IPS-18a (cell line): ENCODE results near the gene PLTP.
"Not testable (repeated sequence)": the region's sequence is repeated elsewhere in the genome, so short reads cannot be mapped to it uniquely, and the experiment has no call there.

Experiments used
- H3K27ac ChIP-seq: one replicate; pipeline ENCODE4 v1.5.1; 2013; ENCODE audit warnings: low read length
- H3K27me3 ChIP-seq: one replicate; pipeline ENCODE4 v1.6.1; 2013; ENCODE audit warnings: mild to moderate bottlenecking, low read length; ENCODE audit not compliant: control insufficient read depth, insufficient read depth
- H3K36me3 ChIP-seq: one replicate; pipeline ENCODE4 v1.6.1; 2013; ENCODE audit warnings: low read depth, low read length; ENCODE audit not compliant: control insufficient read depth
- H3K4me1 ChIP-seq: one replicate; pipeline ENCODE4 v1.6.1; 2013; ENCODE audit warnings: low read depth, low read length; ENCODE audit not compliant: control insufficient read depth
- H3K4me3 ChIP-seq: one replicate; pipeline ENCODE4 v1.5.1; 2013; ENCODE audit warnings: low read length
- H3K9ac ChIP-seq: one replicate; pipeline ENCODE4 v1.6.1; 2013; ENCODE audit warnings: mild to moderate bottlenecking, low read length, moderate library complexity
- H3K9me3 ChIP-seq: one replicate; pipeline ENCODE4 v1.6.1; 2013; ENCODE audit warnings: low read depth, low read length; ENCODE audit not compliant: control insufficient read depth

PLTP gene

DNA sequence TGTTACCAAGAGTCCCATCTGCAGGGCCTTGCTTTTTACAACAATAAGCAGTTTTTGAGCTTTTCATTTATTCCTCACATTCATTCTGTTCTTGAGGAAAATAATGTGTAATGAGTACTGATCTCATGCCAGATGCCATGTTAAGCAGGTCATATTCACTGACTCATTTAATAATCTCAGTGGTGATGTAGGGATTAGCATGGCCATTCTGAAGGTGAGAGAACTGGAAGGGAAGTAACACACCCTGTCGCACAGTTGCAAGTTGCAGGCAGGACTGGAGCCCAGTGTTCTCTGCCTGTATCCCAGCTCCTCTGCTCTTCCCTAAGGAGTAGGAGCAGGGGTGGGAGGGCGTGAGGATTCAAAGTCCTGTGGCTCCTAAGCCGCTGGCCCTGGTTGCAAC is 28.1 kb upstream of the PLTP start:
- Histone ChIP-seq H3K9ac (no peak overlapping the region), H3K9me3 (no peaks in the 10 kb centered on the region), H3K36me3 (peaks cover 51% of the 10 kb centered on the region), H3K4me3 (no peak overlapping the region), H3K27me3 (no peaks in the 10 kb centered on the region), H3K4me1 (peaks cover 27% of the 10 kb centered on the region), H3K27ac (no peak overlapping the region)

DNA sequence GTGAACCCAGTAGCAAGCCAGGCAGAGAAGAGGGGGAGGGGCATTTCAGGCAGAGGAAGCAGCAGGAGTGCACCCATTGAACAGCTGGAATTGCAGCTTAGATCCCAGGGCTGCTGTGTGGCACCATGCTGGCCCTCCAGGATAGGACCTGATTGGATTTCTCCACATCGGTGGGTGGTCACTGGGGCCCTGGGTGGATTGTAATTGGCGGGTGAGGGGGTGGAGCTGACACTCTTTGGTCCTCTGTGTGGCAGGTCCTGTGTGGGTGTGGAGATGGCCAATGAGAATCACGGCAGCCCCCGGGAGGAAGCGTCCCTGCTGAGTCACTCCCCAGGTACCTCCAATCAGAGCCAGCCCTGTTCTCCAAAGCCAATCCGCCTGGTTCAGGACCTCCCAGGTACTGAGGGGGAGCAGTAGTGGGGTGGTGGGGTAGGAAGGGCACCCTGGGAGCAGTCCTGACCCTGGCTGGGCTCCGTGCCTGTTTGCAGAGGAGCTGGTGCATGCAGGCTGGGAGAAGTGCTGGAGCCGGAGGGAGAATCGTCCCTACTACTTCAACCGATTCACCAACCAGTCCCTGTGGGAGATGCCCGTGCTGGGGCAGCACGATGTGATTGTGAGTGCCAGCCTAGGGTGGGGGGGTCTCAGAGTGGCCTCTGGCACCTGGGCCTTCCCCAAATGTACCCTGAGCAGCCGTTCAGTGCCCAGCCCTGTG is 26.9 kb upstream of the PLTP start:
- no peaks in the 10 kb centered on the region for H3K9me3 ChIP-seq

GRCh38 chr20:45937765-45938164 is 25.8 kb upstream of the PLTP start:
- Histone ChIP-seq H3K36me3 (peaks cover 29% of the 10 kb centered on the region), H3K27ac (no peak overlapping the region)

More for the DNA sequence above, 26.9 kb upstream of the PLTP start:
- Histone ChIP-seq H3K9ac (no peak overlapping the region), H3K36me3 (peaks cover 39% of the 10 kb centered on the region), H3K4me3 (no peak overlapping the region), H3K4me1 (peaks cover 27% of the 10 kb centered on the region), H3K27ac (no peak overlapping the region), H3K27me3 (no peaks in the 10 kb centered on the region)

DNA sequence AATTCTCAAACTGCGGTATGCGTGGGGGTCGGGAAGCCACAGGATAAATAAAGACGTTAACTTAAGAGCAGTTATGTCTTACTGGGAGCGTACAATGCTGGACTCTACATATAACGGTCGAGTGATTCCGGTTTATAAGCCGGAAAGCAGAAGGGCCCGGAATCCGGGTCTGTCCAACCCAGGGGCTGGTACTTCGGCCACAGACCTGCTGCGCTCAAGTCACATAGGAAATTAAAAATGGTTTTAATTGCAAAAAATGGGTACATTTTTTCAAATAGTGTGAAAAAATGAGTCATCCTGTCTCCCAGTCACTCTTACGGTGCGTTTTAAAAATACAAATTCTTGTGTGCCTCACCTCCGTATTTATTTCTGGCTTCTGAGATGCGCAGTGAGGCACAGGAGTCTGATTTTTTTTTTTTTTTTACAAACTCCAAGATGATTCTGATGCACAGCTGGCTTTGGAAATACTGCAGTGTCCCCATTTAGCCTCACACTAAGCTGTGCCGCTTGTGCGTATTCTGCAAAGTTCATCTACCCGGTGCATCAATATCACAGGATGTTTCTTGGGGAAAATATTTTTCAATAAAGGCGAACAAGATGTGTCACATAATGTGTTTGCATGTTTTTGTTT is 23.6 kb upstream of the PLTP start:
- Histone ChIP-seq H3K4me1 (peaks cover 32% of the 10 kb centered on the region), H3K27ac (peak overlapping the region; percentile 48), H3K36me3 (peaks cover 22% of the 10 kb centered on the region), H3K4me3 (peak overlapping the region; percentile 96), H3K9ac (peak overlapping the region; percentile 98), H3K27me3 (no peaks in the 10 kb centered on the region), H3K9me3 (no peaks in the 10 kb centered on the region)

More at GRCh38 chr20:45937765-45938164, 25.8 kb upstream of the PLTP start:
- Histone ChIP-seq H3K9ac (no peak overlapping the region), H3K4me1 (peaks cover 32% of the 10 kb centered on the region), H3K9me3 (no peaks in the 10 kb centered on the region), H3K27me3 (no peaks in the 10 kb centered on the region), H3K4me3 (no peak overlapping the region)

- no peaks in the 10 kb centered on the region for H3K27me3 ChIP-seq
- peak within 1 kb of the TSS; percentile 85 for H3K27ac ChIP-seq
- H3K9ac ChIP-seq = peak within 1 kb of the TSS; percentile 98
- peaks cover 32% of the 10 kb centered on the region for H3K4me1 ChIP-seq
- peaks cover 15% of the 10 kb centered on the region for H3K36me3 ChIP-seq
- peak within 1 kb of the TSS; percentile 96 for H3K4me3 ChIP-seq
- no peaks in the 10 kb centered on the region for H3K9me3 ChIP-seq
Measured at GRCh38 chr20:45934586-45935415, 22.8 kb upstream of the PLTP start, which contains the start of gene PCIF1. Gene PCIF1, plus strand, starts transcription at chr20:45934683. Its CDS starts 4,317 bp downstream, at chr20:45939000.

DNA sequence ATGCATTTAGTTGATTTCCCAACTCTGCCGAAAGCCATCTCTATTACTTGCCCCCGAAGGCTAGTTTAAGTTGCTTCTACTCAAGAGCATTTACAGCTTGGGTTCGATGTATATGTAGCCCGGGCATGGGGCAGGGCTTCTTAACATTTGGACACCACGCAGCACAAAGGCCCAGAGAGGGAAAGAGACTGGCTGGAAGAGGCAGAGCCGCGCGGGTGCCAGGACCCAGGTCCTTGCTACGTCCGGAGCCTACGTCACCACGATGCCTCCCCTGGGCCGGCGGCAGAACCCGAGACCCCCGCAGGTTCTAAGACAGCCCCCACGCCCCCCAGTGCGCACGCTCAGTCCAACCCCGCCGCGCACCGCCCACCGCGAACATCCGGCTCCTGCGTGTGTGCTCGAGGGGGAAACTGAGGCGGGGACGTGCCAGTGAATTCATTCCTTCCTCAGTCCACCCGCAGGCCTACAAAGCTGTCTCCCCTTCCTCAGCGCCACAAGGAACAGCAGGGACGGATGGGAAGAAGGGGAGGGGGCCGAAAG is 22.2 kb upstream of the PLTP start:
- Histone ChIP-seq H3K4me3 (peak overlapping the region; percentile 96), H3K27ac (peak overlapping the region; percentile 85), H3K9me3 (no peaks in the 10 kb centered on the region), H3K27me3 (no peaks in the 10 kb centered on the region), H3K36me3 (peaks cover 9% of the 10 kb centered on the region), H3K4me1 (peaks cover 32% of the 10 kb centered on the region), H3K9ac (peak overlapping the region; percentile 98)

DNA sequence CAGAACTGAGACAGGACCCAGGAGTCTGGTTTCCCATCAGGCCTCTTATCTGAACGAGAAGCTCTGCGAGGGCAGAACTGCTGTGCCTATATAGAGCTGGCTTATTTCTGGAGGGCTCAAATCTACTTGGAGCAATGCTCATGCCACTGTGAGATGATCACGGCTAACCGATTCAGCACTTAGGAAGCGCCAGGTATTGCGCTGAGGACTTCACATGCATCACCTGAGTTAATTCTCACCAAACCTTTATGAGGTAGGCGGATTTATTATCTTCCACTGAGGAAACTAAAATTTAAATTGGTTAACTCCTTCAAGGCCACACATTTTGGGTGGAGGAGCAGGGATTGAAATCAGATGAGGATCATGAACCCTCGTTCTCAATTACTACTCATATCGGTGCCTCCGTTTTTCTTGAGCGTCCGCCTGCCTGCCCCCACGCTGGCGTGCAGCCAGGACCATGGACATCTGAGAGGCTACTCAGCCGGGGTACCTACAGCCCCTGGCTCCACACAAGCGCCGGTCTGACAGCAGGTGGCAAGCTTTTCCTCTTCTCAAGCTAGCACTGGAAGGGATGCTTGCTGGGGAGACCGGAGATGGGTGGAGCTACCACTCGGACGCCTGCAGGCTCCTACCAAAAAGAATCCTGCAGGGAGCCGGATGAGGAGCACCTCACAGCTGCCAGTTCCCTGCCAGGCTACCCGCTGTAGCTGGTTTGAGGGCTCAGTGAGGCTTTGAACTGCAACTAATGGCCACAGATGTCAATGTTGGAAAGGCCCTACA is 21.5 kb upstream of the PLTP start:
- H3K4me1 ChIP-seq = peaks cover 28% of the 10 kb centered on the region
- H3K27me3 ChIP-seq = no peaks in the 10 kb centered on the region
- peaks cover 9% of the 10 kb centered on the region for H3K36me3 ChIP-seq

DNA sequence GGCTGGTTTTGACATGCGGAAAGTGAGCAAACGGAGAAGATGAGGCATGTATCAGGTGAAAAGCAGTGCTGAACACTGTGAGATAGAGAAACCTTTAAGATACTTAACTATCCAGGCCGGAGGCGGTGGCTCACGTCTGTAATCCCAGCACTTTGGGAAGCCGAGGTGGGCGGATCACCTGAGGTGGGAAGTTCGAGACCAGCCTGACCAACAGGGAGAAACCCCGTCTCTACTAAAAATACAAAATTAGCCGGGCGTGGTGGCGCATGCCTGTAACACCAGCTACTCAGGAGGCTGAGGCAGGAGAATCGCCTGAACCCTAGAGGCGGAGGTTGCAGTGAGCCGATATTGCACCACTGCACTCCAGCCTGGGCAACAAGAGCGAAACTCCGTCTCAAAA is 19.7 kb upstream of the PLTP start:
- H3K4me1 ChIP-seq = peaks cover 10% of the 10 kb centered on the region
- not testable (repeated sequence) for H3K27ac ChIP-seq, H3K27me3 ChIP-seq, H3K9ac ChIP-seq, H3K36me3 ChIP-seq, H3K9me3 ChIP-seq, H3K4me3 ChIP-seq

More for the DNA sequence above, 21.5 kb upstream of the PLTP start:
- Histone ChIP-seq H3K9ac (peak overlapping the region; percentile 98), H3K27ac (peak overlapping the region; percentile 85), H3K4me3 (peak overlapping the region; percentile 96), H3K9me3 (no peaks in the 10 kb centered on the region)

- no peaks in the 10 kb centered on the region for H3K9me3 ChIP-seq
- H3K4me3 ChIP-seq = no peak overlapping the region
- no peak overlapping the region for H3K27ac ChIP-seq
- H3K36me3 ChIP-seq = no peaks in the 10 kb centered on the region
- H3K4me1 ChIP-seq = no peaks in the 10 kb centered on the region
- no peaks in the 10 kb centered on the region for H3K27me3 ChIP-seq
- no peak overlapping the region for H3K9ac ChIP-seq
Measured at GRCh38 chr20:45927071-45927878, 15.3 kb upstream of the PLTP start.

- no peaks in the 10 kb centered on the region for H3K4me1 ChIP-seq
- no peaks in the 10 kb centered on the region for H3K36me3 ChIP-seq
- no peaks in the 10 kb centered on the region for H3K27me3 ChIP-seq
- no peak overlapping the region for H3K4me3 ChIP-seq
- no peak overlapping the region for H3K27ac ChIP-seq
- H3K9me3 ChIP-seq = no peaks in the 10 kb centered on the region
- H3K9ac ChIP-seq = no peak overlapping the region
Measured at GRCh38 chr20:45926731-45927070, 14.7 kb upstream of the PLTP start.
